Measurements from ENCODE around the gene IRAK2.

The IRAK2 gene

GRCh38 chr3:10228248-10228950 lies 63.7 kb downstream of the IRAK2 start:
- 89% methylated on average over 3 of the region's 4 CpGs for whole genome bisulfite sequencing, 2 experiments (ENCODE audit: insufficient coverage in 2 of 2)

GRCh38 chr3:10229576-10229975 lies 64.9 kb downstream of the IRAK2 start:
- no peaks in the 10 kb centered on the region for H3K9me3 ChIP-seq (ENCODE audit: control insufficient read depth, low read length)
- H3K27ac ChIP-seq (ENCODE audit: low read depth, low read length, severe bottlenecking) = no peak overlapping the region
- no peaks in the 10 kb centered on the region for H3K4me1 ChIP-seq (ENCODE audit: control insufficient read depth, insufficient read depth, low read length, poor library complexity, severe bottlenecking)
- no peak overlapping the region for H3K4me3 ChIP-seq (ENCODE audit: extremely low read depth, insufficient read depth, low read length, poor library complexity, severe bottlenecking)
- H3K36me3 ChIP-seq (ENCODE audit: control insufficient read depth, insufficient read depth, low read length) = no peaks in the 10 kb centered on the region
- WGBS, 2 experiments (ENCODE audit: insufficient coverage in 2 of 2) = 96 to 97% methylated on average over 5 of the region's 7 CpGs

More at GRCh38 chr3:10228248-10228950, 63.7 kb downstream of the IRAK2 start:
- H3K9me3 ChIP-seq (ENCODE audit: control insufficient read depth, low read length) = no peaks in the 10 kb centered on the region
- no peaks in the 10 kb centered on the region for H3K4me1 ChIP-seq (ENCODE audit: control insufficient read depth, insufficient read depth, low read length, poor library complexity, severe bottlenecking)
- no peak overlapping the region for H3K4me3 ChIP-seq (ENCODE audit: extremely low read depth, insufficient read depth, low read length, poor library complexity, severe bottlenecking)
- no peak overlapping the region for H3K27ac ChIP-seq (ENCODE audit: low read depth, low read length, severe bottlenecking)
- no peaks in the 10 kb centered on the region for H3K36me3 ChIP-seq (ENCODE audit: control insufficient read depth, insufficient read depth, low read length)

- Histone ChIP-seq H3K36me3 (ENCODE audit: control insufficient read depth, insufficient read depth, low read length) (no peaks in the 10 kb centered on the region), H3K27ac (ENCODE audit: low read depth, low read length, severe bottlenecking) (no peak overlapping the region), H3K4me1 (ENCODE audit: control insufficient read depth, insufficient read depth, low read length, poor library complexity, severe bottlenecking) (no peaks in the 10 kb centered on the region), H3K9me3 (ENCODE audit: control insufficient read depth, low read length) (no peaks in the 10 kb centered on the region), H3K4me3 (ENCODE audit: extremely low read depth, insufficient read depth, low read length, poor library complexity, severe bottlenecking) (no peak overlapping the region)
- 93 to 98% methylated on average over 5 to 6 of the region's 7 CpGs for WGBS, 2 experiments (ENCODE audit: insufficient coverage in 2 of 2)
Measured at GRCh38 chr3:10232137-10232536, 67.4 kb downstream of the IRAK2 start.

- no peak overlapping the region for H3K27ac ChIP-seq (ENCODE audit: low read depth, low read length, severe bottlenecking)
- no peak overlapping the region for H3K4me3 ChIP-seq (ENCODE audit: extremely low read depth, insufficient read depth, low read length, poor library complexity, severe bottlenecking)
- H3K36me3 ChIP-seq (ENCODE audit: control insufficient read depth, insufficient read depth, low read length) = no peaks in the 10 kb centered on the region
- WGBS, 2 experiments (ENCODE audit: insufficient coverage in 2 of 2) = 92 to 97% methylated on average over 11 to 13 of the region's 13 CpGs
- H3K9me3 ChIP-seq (ENCODE audit: control insufficient read depth, low read length) = no peaks in the 10 kb centered on the region
- no peaks in the 10 kb centered on the region for H3K4me1 ChIP-seq (ENCODE audit: control insufficient read depth, insufficient read depth, low read length, poor library complexity, severe bottlenecking)
Measured at GRCh38 chr3:10233988-10234387, 69.3 kb downstream of the IRAK2 start.

GRCh38 chr3:10234526-10235230 lies 70.0 kb downstream of the IRAK2 start:
- Histone ChIP-seq H3K4me3 (ENCODE audit: extremely low read depth, insufficient read depth, low read length, poor library complexity, severe bottlenecking) (no peak overlapping the region), H3K9me3 (ENCODE audit: control insufficient read depth, low read length) (no peaks in the 10 kb centered on the region), H3K4me1 (ENCODE audit: control insufficient read depth, insufficient read depth, low read length, poor library complexity, severe bottlenecking) (no peaks in the 10 kb centered on the region), H3K36me3 (ENCODE audit: control insufficient read depth, insufficient read depth, low read length) (no peaks in the 10 kb centered on the region), H3K27ac (ENCODE audit: low read depth, low read length, severe bottlenecking) (no peak overlapping the region)
- 90 to 91% methylated on average over 36 of the region's 36 CpGs for WGBS, 2 experiments (ENCODE audit: insufficient coverage in 2 of 2)

GRCh38 chr3:10235551-10235950 lies 70.8 kb downstream of the IRAK2 start:
- no peaks in the 10 kb centered on the region for H3K4me1 ChIP-seq (ENCODE audit: control insufficient read depth, insufficient read depth, low read length, poor library complexity, severe bottlenecking)
- H3K27ac ChIP-seq (ENCODE audit: low read depth, low read length, severe bottlenecking) = no peak overlapping the region
- no peaks in the 10 kb centered on the region for H3K36me3 ChIP-seq (ENCODE audit: control insufficient read depth, insufficient read depth, low read length)
- no peaks in the 10 kb centered on the region for H3K9me3 ChIP-seq (ENCODE audit: control insufficient read depth, low read length)
- 72 to 79% methylated on average over 5 of the region's 6 CpGs for WGBS, 2 experiments (ENCODE audit: insufficient coverage in 2 of 2)
- H3K4me3 ChIP-seq (ENCODE audit: extremely low read depth, insufficient read depth, low read length, poor library complexity, severe bottlenecking) = no peak overlapping the region

GRCh38 chr3:10238345-10239183 lies 73.8 kb downstream of the IRAK2 start:
- no peaks in the 10 kb centered on the region for H3K9me3 ChIP-seq (ENCODE audit: control insufficient read depth, low read length)
- H3K36me3 ChIP-seq (ENCODE audit: control insufficient read depth, insufficient read depth, low read length) = no peaks in the 10 kb centered on the region
- no peak overlapping the region for H3K4me3 ChIP-seq (ENCODE audit: extremely low read depth, insufficient read depth, low read length, poor library complexity, severe bottlenecking)
- no peak overlapping the region for H3K27ac ChIP-seq (ENCODE audit: low read depth, low read length, severe bottlenecking)
- 81 to 82% methylated on average over 6 to 8 of the region's 15 CpGs for whole genome bisulfite sequencing, 2 experiments (ENCODE audit: insufficient coverage in 2 of 2)
- peaks cover 8% of the 10 kb centered on the region for H3K4me1 ChIP-seq (ENCODE audit: control insufficient read depth, insufficient read depth, low read length, poor library complexity, severe bottlenecking)

GRCh38 chr3:10240799-10241198 lies 76.1 kb downstream of the IRAK2 start:
- Histone ChIP-seq H3K4me3 (ENCODE audit: extremely low read depth, insufficient read depth, low read length, poor library complexity, severe bottlenecking) (no peak overlapping the region), H3K9me3 (ENCODE audit: control insufficient read depth, low read length) (peaks cover 20% of the 10 kb centered on the region), H3K4me1 (ENCODE audit: control insufficient read depth, insufficient read depth, low read length, poor library complexity, severe bottlenecking) (peaks cover 8% of the 10 kb centered on the region), H3K27ac (ENCODE audit: low read depth, low read length, severe bottlenecking) (no peak overlapping the region), H3K36me3 (ENCODE audit: control insufficient read depth, insufficient read depth, low read length) (no peaks in the 10 kb centered on the region)
- WGBS, 2 experiments (ENCODE audit: insufficient coverage in 2 of 2) = 85 to 97% methylated on average over 2 to 4 of the region's 6 CpGs

GRCh38 chr3:10242182-10243065 lies 77.7 kb downstream of the IRAK2 start:
- Histone ChIP-seq H3K4me1 (ENCODE audit: control insufficient read depth, insufficient read depth, low read length, poor library complexity, severe bottlenecking) (peaks cover 8% of the 10 kb centered on the region), H3K4me3 (ENCODE audit: extremely low read depth, insufficient read depth, low read length, poor library complexity, severe bottlenecking) (no peak overlapping the region), H3K36me3 (ENCODE audit: control insufficient read depth, insufficient read depth, low read length) (no peaks in the 10 kb centered on the region), H3K9me3 (ENCODE audit: control insufficient read depth, low read length) (peaks cover 31% of the 10 kb centered on the region), H3K27ac (ENCODE audit: low read depth, low read length, severe bottlenecking) (no peak overlapping the region)
- WGBS, 2 experiments (ENCODE audit: insufficient coverage in 2 of 2) = 98 to 100% methylated on average over 4 to 5 of the region's 7 CpGs

GRCh38 chr3:10244009-10244408 lies 79.3 kb downstream of the IRAK2 start:
- no peaks in the 10 kb centered on the region for H3K36me3 ChIP-seq (ENCODE audit: control insufficient read depth, insufficient read depth, low read length)
- H3K4me1 ChIP-seq (ENCODE audit: control insufficient read depth, insufficient read depth, low read length, poor library complexity, severe bottlenecking) = peaks cover 8% of the 10 kb centered on the region
- H3K4me3 ChIP-seq (ENCODE audit: extremely low read depth, insufficient read depth, low read length, poor library complexity, severe bottlenecking) = no peak overlapping the region
- no peak overlapping the region for H3K27ac ChIP-seq (ENCODE audit: low read depth, low read length, severe bottlenecking)
- H3K9me3 ChIP-seq (ENCODE audit: control insufficient read depth, low read length) = peaks cover 37% of the 10 kb centered on the region
- no CpG with 5 or more reads among the region's 3 CpGs for WGBS, 2 experiments (ENCODE audit: insufficient coverage in 2 of 2)

Data from mesodermal cell (in vitro differentiated cells).